Gastroesophageal sphincter (tissue), 4 donors: ENCODE measurements around the gene MYOT. TPM values are rescaled to one million over a fixed set of nuclear protein-coding genes. Genes with fewer than 3 reads are reported as not detected.
A peak's percentile ranks its signal among the peaks of the same experiment; 100 is the strongest.

ENCODE experiments used
- ATAC-seq: fragments of 150-250 bp; one replicate; pipeline ENCODE4 v1.9.1; 2016; ENCODE audit warnings: mild to moderate bottlenecking, moderate library complexity
- H3K27ac ChIP-seq, 4 donors: fragments of 200-600 bp; sonication (generic) in 3 of 4; 1 replicate in 3 of 4; 2 replicates in 1 of 4; pipeline ENCODE4 v1.5.1; 2016 to 2019
- H3K27me3 ChIP-seq: fragments of 200-600 bp; sonication (generic); one replicate; pipeline ENCODE4 v1.5.1; 2019
- H3K36me3 ChIP-seq, 2 donors: fragments of 200-600 bp; sonication (generic); one replicate each; pipeline ENCODE4 v1.5.1; 2019; ENCODE audit warnings: control low read depth in 1 of 2
- H3K4me1 ChIP-seq, 3 donors: fragments of 200-600 bp; sonication (generic); 1 replicate in 2 of 3; 2 replicates in 1 of 3; pipeline ENCODE4 v1.5.1; 2016 to 2019; ENCODE audit warnings: control low read depth in 2 of 3
- H3K4me3 ChIP-seq, 2 donors: fragments of 200-600 bp; sonication (generic); one replicate each; pipeline ENCODE4 v1.5.1; 2019; ENCODE audit warnings: mild to moderate bottlenecking in 1 of 2, moderate library complexity in 1 of 2
- H3K9me3 ChIP-seq, 3 donors: fragments of 200-600 bp; sonication (generic); one replicate each; pipeline ENCODE4 v1.5.1; 2017 to 2019; ENCODE audit warnings: control low read depth in 2 of 3
- EP300 ChIP-seq: sonication (generic); formaldehyde crosslinking; IDR thresholded peaks from one replicate; pipeline ENCODE4 v1.6.1; 2017; ENCODE audit warnings: antibody characterized with exemption, mild to moderate bottlenecking
- POLR2A ChIP-seq, 2 donors: fragments of 450-650 bp; IDR thresholded peaks; one replicate each; pipeline ENCODE4 v1.6.1; 2017; ENCODE audit warnings: antibody characterized with exemption in 2 of 2, mild to moderate bottlenecking in 2 of 2, moderate library complexity in 1 of 2
- POLR2AphosphoS5 ChIP-seq: sonication (generic); formaldehyde crosslinking; IDR thresholded peaks from one replicate; pipeline ENCODE4 v1.6.1; 2017; ENCODE audit warnings: antibody characterized with exemption
- WGBS, 2 donors: methylation state at CpG; one replicate each; pipeline ENCODE4 v1.1.5; 2018; ENCODE audit warnings: low coverage in 1 of 2; 5-methylcytosine and 5-hydroxymethylcytosine counted together
- total RNA-seq, 4 donors: library from RNA; depleted of rRNA; stranded (reverse); fragments of >200 nt; gene quantifications; one replicate each; pipeline ENCODE4 v1.1.0, GENCODE V29; 2016
- TF ChIP-seq, protein P1 (sequence below), 4 experiments: fragments of 200-600 bp in 2 of 4; fragments of 450-650 bp in 2 of 4; sonication (generic) in 1 of 4; IDR thresholded peaks; one replicate each; pipeline ENCODE4 v1.5.1; 2017 to 2019; ENCODE audit warnings: antibody characterized with exemption in 4 of 4, mild to moderate bottlenecking in 2 of 4, moderate library complexity in 2 of 4

Gene MYOT
- total RNA-seq, 4 donors from 2014 or later, result 16.6 to 38.9 (median 32.8) TPM

DNA sequence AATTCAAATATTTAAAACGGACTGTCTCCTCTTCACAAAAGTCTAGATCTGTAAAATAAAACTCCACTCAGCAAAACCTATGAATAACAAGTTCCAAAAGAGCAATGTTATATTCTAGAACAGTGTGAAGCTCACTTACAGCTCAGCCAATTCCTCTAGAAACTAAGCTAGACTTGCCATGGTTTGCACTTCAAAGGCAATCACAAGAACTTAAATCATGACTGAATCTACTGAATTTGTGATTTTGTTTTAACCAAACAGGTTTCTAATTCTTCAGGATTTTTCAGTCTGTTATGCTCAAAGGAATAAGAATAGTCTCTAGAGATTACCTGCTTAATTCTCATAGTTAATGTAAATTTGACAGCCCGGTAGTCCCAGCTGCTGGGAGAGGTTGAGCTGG lies 20.2 kb downstream of the MYOT start:
- 79 to 81% methylated on average over 2 of the region's 2 CpGs for WGBS, 2 donors
- Histone ChIP-seq H3K27ac (peak overlapping the region in 2 of 4 donors; percentile 80 to 88), H3K9me3 (no peaks in the 10 kb centered on the region), H3K36me3 (no peaks in the 10 kb centered on the region), H3K4me3 (no peak overlapping the region), H3K27me3 (no peaks in the 10 kb centered on the region), H3K4me1 (peaks cover 0 to 23% (median 0%) of the 10 kb centered on the region in 3 donors)
- no peak for ATAC-seq
- TF ChIP-seq POLR2AphosphoS5, result no peak

DNA sequence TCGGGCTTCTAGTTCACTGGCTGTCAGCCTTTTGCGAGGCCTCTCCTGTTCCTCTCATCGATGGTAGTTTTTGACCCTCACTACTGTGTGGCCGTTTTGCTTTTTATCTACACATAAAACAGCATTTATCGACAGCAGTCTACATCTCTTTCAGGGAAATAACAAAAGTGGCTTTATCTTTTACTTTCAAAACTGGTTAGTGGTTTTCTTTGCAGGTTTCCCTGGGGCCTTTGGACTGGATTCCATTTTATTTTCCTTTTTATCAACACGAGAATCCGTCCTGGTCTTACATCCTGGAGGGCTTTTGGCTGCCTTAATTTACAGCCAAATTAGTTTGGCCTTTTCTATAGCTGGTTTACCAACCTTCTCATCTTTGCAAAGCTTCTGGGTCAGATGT lies 20.8 kb downstream of the MYOT start:
- Histone ChIP-seq H3K9me3 (no peaks in the 10 kb centered on the region), H3K4me3 (peak overlapping the region in 1 of 2 donors; percentile 58), H3K4me1 (peaks cover 0 to 23% (median 0%) of the 10 kb centered on the region in 3 donors), H3K36me3 (no peaks in the 10 kb centered on the region), H3K27me3 (no peaks in the 10 kb centered on the region), H3K27ac (peak overlapping the region; percentile 39 to 88 (median 80))
- no peak for ATAC-seq
- TF ChIP-seq EP300, result no peak
- TF ChIP-seq, protein P1, sequence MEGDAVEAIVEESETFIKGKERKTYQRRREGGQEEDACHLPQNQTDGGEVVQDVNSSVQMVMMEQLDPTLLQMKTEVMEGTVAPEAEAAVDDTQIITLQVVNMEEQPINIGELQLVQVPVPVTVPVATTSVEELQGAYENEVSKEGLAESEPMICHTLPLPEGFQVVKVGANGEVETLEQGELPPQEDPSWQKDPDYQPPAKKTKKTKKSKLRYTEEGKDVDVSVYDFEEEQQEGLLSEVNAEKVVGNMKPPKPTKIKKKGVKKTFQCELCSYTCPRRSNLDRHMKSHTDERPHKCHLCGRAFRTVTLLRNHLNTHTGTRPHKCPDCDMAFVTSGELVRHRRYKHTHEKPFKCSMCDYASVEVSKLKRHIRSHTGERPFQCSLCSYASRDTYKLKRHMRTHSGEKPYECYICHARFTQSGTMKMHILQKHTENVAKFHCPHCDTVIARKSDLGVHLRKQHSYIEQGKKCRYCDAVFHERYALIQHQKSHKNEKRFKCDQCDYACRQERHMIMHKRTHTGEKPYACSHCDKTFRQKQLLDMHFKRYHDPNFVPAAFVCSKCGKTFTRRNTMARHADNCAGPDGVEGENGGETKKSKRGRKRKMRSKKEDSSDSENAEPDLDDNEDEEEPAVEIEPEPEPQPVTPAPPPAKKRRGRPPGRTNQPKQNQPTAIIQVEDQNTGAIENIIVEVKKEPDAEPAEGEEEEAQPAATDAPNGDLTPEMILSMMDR (IDR thresholded peaks at IDR 0.05), result no peak
- TF ChIP-seq POLR2AphosphoS5, result no peak
- TF ChIP-seq POLR2A (IDR thresholded peaks at IDR 0.05), result no peak
- 51 to 72% methylated on average over 6 to 7 of the region's 7 CpGs for WGBS, 2 donors

DNA sequence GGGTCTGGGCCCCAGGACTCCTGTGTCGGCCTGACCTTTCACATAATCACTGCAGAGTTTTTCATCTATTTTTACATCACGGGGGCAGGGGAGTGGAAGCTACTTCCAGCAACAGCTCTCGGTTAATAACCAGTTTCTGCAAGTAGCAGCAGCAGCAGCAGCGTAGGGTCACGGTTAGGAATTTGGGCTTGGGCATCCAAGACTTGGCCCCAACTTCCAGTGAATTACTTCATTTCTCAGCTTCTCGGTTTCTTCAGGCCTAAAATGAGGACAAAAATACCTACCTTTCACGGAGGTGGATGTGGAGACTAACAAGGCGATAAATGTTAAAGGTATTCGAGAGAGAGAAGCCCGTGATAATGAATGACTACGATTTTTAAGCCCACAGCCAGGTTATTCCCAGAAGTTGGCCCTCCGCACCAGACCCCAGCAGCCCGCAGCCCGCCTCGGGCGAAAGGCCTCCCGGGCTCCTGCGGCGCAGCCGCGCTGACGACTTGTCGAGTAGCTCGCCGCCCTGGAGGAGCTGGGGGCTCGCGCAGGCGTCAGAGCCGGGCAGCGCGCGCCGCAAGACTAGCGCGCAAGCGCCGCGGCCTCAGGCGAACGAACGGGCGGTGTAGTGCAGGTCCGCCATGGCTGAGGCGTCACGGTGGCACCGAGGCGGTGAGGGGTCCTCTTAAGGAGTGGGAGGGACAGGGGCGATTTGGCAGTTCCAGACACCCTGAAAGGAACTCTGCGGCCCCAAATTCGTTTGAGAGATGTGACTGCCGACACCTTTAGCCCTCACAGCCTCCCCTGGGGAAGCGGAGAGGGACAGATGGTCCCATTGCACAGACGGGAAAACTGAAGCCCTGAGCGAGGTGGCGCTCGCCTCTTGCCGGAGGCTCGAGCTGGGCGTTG lies 21.5 kb downstream of the MYOT start, which contains the start of gene PKD2L2:
Gene PKD2L2, plus strand, starts transcription at position 595 of the 897 bp plus-strand sequence. Its CDS starts 35 bp downstream, at position 630.
- WGBS, 2 donors, result 33% methylated on average over 28 of the region's 59 CpGs; no CpG with 5 or more reads in 1 of the 2 donors
- no peaks in the 10 kb centered on the region for H3K9me3 ChIP-seq
- peak; percentile 95 for ATAC-seq
- peak within 1 kb of the TSS; percentile 39 to 88 (median 80) for H3K27ac ChIP-seq
- H3K4me3 ChIP-seq, result peak within 1 kb of the TSS; percentile 29 to 58
- H3K36me3 ChIP-seq, result no peaks in the 10 kb centered on the region
- peaks cover 0 to 23% (median 0%) of the 10 kb centered on the region in 3 donors for H3K4me1 ChIP-seq
- peak; percentile 32 for TF ChIP-seq POLR2AphosphoS5
- TF ChIP-seq, protein P1 (IDR thresholded peaks at IDR 0.05), result peak in 2 of 4 experiments; percentile 31 to 40
- peak; percentile 41 to 51 for TF ChIP-seq POLR2A (IDR thresholded peaks at IDR 0.05)
- no peak for TF ChIP-seq EP300
- no peaks in the 10 kb centered on the region for H3K27me3 ChIP-seq

DNA sequence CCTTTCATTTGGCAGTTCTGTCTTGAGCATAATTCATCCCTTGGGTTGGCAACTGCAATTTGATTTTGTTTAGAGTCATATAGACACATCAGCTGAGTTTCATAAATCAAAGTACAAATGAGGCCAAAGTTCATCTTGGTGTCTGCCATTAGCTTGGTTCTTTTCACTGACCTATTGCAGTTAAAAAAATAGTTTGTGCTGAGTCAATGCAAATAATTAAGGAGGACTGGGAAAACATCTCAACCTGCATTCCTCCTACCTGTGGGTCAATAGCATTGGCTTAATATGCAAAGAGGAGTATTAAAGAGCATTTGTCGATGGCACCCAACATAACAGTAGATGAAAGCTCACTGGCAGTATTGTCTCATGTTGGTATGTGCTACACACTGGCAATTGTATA lies 23.2 kb downstream of the MYOT start:
- 86% methylated on average over 1 of the region's 1 CpG; no CpG with 5 or more reads in 1 of the 2 donors for WGBS, 2 donors
- TF ChIP-seq, protein P1 (IDR thresholded peaks at IDR 0.05), result no peak
- no peak for TF ChIP-seq POLR2AphosphoS5
- no peak for TF ChIP-seq POLR2A (IDR thresholded peaks at IDR 0.05)
- no peak for TF ChIP-seq EP300

DNA sequence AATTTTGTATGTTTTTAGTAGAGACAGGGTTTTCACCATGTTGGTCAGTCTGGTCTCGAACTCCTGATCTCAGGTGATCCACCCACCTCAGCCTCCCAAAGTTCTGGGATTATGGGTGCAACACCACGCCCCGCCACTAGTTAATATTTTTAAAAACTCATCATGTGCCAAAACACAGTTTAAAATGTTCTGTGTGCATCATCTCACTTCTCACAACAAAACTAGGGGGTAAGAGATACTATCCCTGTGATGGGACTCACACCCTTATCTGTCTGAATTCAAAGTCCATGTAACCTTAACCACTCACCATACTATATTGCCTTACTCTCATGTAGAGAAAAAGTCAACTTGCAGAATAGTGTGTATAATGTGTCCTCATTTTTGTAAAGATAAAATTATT lies 24.2 kb downstream of the MYOT start:
- no peak for ATAC-seq
- 100% methylated on average over 1 to 3 of the region's 3 CpGs for WGBS, 2 donors

More for the DNA sequence above, 23.2 kb downstream of the MYOT start:
- H3K27me3 ChIP-seq, result no peaks in the 10 kb centered on the region
- no peaks in the 10 kb centered on the region for H3K9me3 ChIP-seq
- peaks cover 0 to 23% (median 0%) of the 10 kb centered on the region in 3 donors for H3K4me1 ChIP-seq
- no peaks in the 10 kb centered on the region for H3K36me3 ChIP-seq
- ATAC-seq, result no peak
- no peak overlapping the region for H3K27ac ChIP-seq
- H3K4me3 ChIP-seq, result no peak overlapping the region

More for the DNA sequence above, 24.2 kb downstream of the MYOT start:
- Histone ChIP-seq H3K36me3 (no peaks in the 10 kb centered on the region), H3K4me1 (peaks cover 0 to 18% (median 0%) of the 10 kb centered on the region in 3 donors), H3K4me3 (no peak overlapping the region), H3K27me3 (no peaks in the 10 kb centered on the region), H3K9me3 (no peaks in the 10 kb centered on the region), H3K27ac (no peak overlapping the region)
- TF ChIP-seq, protein P1 (IDR thresholded peaks at IDR 0.05), result peak in 2 of 4 experiments; percentile 11 to 12
- TF ChIP-seq POLR2AphosphoS5 (no peak), EP300 (no peak), POLR2A (IDR thresholded peaks at IDR 0.05) (no peak)
